CD4-positive, alpha-beta T cell treated with Interleukin-21 for 1 hour (primary cell): ENCODE measurements around the gene MMS19.
"Not testable (repeated sequence)": the region's sequence is repeated elsewhere in the genome, so short reads cannot be mapped to it uniquely, and the experiment has no call there.

Experiments
- DNase-seq: peaks from one replicate; pipeline ENCODE4 v3.0.0-alpha.2; 2020

MMS19 gene

GRCh38 chr10:97498076-97498840 lies at the start of gene MMS19:
Gene MMS19 (minus strand): TSS chr10:97498422. CDS start chr10:97498384, 38 bp downstream.
- DNase-seq = peak; percentile 98

GRCh38 chr10:97547962-97548361 lies 49.7 kb upstream of the MMS19 start:
- DNase-seq = no peak

- no peak for DNase-seq
These were observed 49.0 kb upstream of the MMS19 start for GRCh38 chr10:97547271-97547600.

GRCh38 chr10:97546456-97547270 lies 48.4 kb upstream of the MMS19 start:
- DNase-seq = no peak

GRCh38 chr10:97543025-97543546 lies 44.9 kb upstream of the MMS19 start:
- DNase-seq = no peak

- DNase-seq = no peak
These were observed 44.2 kb upstream of the MMS19 start for GRCh38 chr10:97542169-97543024.

- DNase-seq = no peak
These were observed 42.7 kb upstream of the MMS19 start for GRCh38 chr10:97540669-97541500.

- DNase-seq = no peak
These were observed 41.4 kb upstream of the MMS19 start for GRCh38 chr10:97539523-97540200.

GRCh38 chr10:97538839-97539238 lies 40.6 kb upstream of the MMS19 start:
- DNase-seq = no peak

- DNase-seq = no peak
These were observed 40.2 kb upstream of the MMS19 start for GRCh38 chr10:97538411-97538810.

GRCh38 chr10:97537186-97537869 lies 39.1 kb upstream of the MMS19 start:
- no peak for DNase-seq

GRCh38 chr10:97534746-97535367 lies 36.6 kb upstream of the MMS19 start:
- DNase-seq = peak; percentile 19

GRCh38 chr10:97533888-97534287 lies 35.7 kb upstream of the MMS19 start:
- no peak for DNase-seq

- no peak for DNase-seq
These were observed 34.9 kb upstream of the MMS19 start for GRCh38 chr10:97532935-97533671.

- no peak for DNase-seq
These were observed 33.3 kb upstream of the MMS19 start for GRCh38 chr10:97531401-97531986.

- DNase-seq = no peak
These were observed 31.7 kb upstream of the MMS19 start for GRCh38 chr10:97529685-97530465.

- not testable (repeated sequence) for DNase-seq
These were observed 30.7 kb upstream of the MMS19 start for GRCh38 chr10:97528876-97529275.

GRCh38 chr10:97525683-97526110 lies 27.5 kb upstream of the MMS19 start:
- no peak for DNase-seq
